Urothelium cell line (cell line): ENCODE data around the gene DGCR6.
"Not testable (repeated sequence)": the region's sequence is repeated elsewhere in the genome, so short reads cannot be mapped to it uniquely, and the experiment has no call there.

Source experiments
- DNase-seq: peaks from one replicate; pipeline ENCODE4 v3.0.0; 2011; ENCODE audit warnings: low spot score, mixed read lengths
- FAIRE-seq: peaks from 2 replicates; lab custom pipeline; 2011; peaks lifted over from hg19 to GRCh38; lab: Jason Lieb, UNC

Gene DGCR6

GRCh38 chr22:18959266-18959665, 53.1 kb downstream of the DGCR6 start:
- DNase-seq: not testable (repeated sequence)
- peak; percentile 32 for FAIRE-seq

- DNase-seq, FAIRE-seq: not testable (repeated sequence)
These were observed 53.6 kb downstream of the DGCR6 start for GRCh38 chr22:18959741-18960140.

- FAIRE-seq: peak; percentile 76
- not testable (repeated sequence) for DNase-seq
These were observed 54.2 kb downstream of the DGCR6 start for GRCh38 chr22:18960166-18960820.

GRCh38 chr22:18961201-18961600, 55.1 kb downstream of the DGCR6 start:
- peak; percentile 59 for FAIRE-seq
- not testable (repeated sequence) for DNase-seq
